GM19240 (cell line): ENCODE data around the gene FAM222A.

Experiments used
- DNase-seq: peaks from one replicate; pipeline ENCODE4 v3.0.0; 2011; ENCODE audit warnings: low spot score; ENCODE audit not compliant: insufficient read length

FAM222A gene

DNA sequence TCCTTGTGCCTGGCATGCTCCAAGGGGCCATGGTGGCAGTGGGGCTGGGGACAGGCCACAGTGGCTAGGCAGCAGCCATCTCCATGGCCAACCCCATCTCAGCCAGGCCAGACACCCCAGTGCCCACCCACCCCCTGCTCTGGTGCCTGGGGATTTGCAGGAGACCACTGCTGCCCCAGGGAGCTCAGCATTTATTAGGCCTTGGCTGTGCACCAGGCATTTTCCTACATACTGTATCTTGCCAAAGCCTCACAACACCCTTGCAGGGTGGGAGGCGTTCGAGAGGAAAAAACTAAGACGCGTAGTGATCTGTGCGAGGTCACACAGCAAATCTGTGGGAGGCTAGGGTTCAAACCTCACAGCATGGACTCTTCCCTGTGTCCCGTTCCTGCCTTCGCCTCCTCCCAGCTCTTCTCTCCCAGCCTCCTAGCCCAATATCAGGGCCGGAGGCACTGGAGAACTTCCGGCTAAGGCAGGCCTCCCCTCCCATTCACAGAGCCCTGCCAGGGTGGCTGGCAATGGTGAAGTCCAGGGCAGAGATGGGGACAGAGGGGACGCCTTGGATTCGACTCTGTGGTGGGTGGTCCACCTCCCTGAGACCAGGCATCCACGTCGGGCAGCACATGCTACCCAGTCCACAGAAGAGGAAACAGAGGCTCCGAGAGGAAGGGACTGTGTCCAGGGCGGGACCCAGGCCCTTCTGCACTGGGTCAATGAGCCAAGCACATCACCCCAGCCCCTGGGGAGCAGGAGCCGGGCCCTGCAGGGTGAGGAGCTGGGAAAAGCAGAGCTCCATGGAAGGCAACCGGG lies 57.4 kb downstream of the FAM222A start:
- DNase-seq, result no peak

DNA sequence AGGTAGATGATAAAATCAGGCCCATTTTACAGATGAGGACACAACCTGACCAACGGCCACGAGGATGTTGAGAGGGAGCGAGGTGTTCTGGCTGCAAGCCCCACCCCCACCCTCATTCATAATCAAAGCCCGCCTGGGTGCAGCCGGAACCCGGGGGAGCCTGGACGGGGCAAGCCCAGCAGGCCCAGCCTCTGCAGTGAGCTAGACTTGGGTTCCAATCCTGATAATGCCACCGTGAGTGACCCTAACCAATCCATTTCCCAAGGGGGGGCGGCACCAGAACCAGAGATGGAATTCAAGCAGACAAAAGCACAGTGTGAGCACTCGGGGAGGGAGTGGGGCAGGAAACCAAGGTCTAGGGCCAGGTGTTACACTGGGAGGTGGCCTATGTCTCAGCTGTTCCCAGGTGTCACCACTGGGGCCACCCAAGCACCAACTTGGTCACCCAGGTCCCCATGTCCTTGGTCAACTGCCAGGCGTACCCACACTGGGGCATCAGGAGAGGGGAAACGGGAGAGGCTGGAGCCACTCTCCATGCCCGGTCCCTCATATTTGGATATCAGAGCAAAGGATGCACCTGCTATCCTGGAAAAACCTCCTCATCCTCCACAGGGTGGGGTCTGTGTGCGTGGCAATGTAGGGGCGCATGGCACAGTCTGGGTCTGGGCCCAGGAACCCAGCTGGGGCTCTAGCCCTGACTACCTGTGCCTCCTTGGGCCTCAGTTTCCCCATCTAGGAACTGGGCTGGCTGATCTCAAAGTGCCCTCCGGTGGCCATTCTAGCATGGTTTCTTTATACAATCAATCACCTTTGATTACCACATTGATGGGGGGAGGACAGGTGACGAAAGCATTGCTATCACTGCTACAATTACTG lies 58.4 kb downstream of the FAM222A start:
- no peak for DNase-seq

DNA sequence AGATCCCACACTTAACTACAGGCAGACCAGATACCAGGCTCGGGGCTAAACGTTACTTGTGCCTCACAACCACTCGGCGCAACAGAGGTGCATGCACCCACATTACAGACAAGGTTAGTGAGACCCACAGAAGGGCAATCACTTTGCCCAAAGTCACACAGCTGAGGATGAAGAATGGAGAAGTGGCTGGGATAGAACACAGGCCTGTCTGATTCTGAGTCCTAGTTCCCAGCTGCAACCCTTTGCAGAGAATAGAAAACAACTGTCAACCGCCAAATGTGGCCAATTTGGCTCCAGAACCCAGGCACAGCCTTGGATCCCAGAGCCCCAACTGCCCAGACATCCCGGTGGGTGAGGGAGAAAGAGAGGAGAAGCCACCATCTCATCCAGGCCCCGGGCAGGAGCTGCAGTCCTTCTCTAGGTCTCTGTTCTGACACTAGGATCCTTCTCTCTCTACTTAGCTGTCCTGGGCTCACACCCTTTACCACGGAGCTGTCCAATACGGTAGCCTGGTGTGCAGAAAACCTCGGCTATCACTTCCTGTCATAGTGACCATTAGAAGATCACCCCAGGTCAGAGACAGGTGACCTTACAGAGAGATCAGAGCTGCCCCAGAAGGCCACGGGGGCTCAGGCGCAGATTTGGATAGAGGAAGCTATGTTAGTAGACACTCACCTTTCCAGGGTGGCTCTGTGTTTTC lies 59.1 kb downstream of the FAM222A start:
- DNase-seq, result no peak

DNA sequence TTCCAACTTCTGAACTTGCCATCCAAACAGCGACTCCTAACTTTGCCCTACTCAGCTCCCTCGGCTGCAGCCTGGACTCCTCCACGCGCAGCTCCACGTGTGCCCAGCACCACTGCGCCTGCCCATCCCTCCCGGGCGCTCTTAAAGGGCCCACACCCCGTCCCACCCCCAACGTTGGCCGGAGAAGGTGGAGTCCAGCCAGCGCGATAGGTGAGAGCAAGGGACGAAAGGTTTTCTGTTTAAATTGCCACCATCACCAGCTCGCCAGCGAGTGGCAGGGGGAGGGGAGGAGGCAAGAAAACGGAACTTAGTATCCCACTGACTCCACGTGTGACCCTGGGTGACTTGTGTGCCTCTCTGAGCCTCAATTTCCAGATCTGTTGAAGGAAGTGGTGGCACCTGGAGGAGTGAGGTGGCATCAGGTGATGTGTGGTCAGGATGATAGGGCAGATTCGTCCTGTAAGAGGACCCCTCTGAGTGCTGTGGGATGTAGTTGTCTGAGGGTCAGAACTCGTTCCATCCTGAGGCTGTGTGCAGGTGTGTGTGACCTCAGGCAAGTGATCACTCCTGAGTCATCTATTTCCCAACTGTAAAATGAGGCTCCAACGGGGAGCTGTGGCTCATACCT lies 59.9 kb downstream of the FAM222A start:
- no peak for DNase-seq

DNA sequence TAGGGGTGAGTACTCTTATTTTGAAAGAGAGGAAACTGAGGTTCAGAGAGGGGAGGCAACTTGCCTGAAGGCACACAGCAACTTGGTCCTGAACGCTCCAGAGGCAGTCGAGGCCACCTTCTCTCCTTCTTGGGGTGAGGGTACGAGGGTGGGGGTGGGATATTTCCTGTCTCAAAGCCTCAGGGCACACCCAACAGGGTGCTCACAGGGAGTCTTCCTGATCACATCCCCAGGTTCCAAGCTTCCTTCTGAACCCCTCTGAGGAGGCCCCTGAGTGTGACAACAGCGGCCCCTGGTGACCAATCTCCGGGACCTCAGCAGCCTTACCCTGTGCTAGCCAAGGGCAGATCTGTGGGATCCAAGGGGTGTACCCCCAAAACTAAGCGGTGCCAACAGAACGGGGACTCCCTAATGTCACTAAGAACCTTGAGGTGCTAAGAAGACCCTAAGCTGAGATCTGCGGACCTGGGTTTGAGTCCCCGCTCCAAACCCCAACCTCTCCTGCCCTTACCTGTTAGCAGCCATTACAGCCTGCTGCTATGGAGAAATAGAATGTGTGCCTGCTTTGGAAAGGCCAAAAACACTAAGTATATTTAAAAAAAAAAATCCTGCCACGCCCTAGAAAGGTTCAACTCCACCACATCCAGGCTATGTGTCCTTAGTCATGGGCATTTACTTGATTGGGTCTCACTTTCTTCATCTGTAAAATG lies 61.7 kb downstream of the FAM222A start:
- peak; percentile 77 for DNase-seq

DNA sequence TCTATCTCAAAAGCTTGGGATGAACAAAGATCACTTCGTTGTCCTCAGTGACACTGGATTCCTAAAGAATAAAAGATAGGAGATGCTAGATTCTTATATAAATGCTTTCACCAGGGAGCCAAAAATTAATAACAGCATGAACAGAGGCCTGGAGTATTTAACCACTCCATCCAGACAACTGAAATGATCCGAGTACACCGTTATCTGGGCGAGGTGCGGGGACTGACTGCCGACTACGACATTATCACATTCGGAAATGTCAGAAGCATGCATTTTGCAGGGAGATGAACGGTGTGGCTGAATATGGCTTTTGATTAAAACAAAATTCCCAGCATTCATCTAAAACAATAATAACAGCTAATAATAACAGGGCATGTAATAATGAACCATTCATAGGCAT lies 63.0 kb downstream of the FAM222A start:
- no peak for DNase-seq

DNA sequence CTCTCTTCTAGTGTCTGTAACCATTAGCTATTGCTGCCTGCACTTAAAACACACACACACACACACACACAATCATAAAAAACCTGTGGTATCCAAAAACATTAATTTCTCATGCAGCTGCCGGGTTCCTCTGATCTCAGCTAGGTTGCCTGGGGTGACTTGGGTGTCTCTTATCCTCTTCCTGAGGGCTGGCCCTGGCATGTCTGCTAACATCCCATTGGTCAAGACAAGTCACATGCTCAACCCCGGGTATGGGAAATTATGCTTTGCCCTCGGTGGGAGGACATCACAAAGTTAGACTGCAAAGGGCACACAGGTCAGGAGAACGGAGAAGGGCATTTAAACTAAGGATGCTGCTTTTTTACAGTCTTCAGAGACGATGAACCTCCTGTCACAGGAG lies 63.9 kb downstream of the FAM222A start:
- peak; percentile 43 for DNase-seq

DNA sequence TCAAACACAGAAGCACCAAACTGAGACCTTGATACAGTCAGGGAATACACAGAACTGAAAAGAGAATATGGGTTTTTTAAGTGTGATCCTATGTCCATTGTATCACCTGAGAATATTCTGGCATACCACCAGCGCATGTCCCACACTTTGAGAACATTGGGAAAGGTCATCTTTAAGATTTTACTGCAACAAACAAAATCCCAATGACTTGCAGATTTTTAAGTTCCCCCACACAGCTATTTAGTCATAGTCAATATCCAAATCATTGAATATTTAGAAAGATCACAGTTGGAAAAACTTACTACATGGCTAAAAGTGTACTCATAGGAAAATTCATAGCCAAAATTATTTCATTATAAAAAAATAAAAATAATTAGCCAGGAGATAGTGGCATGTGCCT lies 65.1 kb downstream of the FAM222A start:
- no peak for DNase-seq

DNA sequence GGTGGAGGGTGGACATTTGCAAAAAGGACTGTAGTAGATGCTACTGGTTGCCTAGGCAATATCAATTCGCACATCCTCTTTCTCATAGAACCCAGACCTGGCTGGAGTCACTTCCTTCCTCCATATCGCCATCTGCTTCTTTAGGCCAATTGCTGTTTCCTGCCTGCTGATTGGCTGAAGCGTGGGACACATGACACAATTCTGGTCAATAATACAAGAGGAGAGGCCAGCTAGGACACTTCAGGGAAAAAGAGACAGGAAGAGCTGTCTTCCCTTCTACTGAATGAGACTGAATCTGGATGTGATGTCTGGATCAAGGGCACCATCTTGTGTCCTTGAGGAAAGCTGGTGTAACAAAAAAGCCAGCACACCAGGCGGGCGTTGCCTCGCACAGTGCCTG lies 65.8 kb downstream of the FAM222A start:
- no peak for DNase-seq

DNA sequence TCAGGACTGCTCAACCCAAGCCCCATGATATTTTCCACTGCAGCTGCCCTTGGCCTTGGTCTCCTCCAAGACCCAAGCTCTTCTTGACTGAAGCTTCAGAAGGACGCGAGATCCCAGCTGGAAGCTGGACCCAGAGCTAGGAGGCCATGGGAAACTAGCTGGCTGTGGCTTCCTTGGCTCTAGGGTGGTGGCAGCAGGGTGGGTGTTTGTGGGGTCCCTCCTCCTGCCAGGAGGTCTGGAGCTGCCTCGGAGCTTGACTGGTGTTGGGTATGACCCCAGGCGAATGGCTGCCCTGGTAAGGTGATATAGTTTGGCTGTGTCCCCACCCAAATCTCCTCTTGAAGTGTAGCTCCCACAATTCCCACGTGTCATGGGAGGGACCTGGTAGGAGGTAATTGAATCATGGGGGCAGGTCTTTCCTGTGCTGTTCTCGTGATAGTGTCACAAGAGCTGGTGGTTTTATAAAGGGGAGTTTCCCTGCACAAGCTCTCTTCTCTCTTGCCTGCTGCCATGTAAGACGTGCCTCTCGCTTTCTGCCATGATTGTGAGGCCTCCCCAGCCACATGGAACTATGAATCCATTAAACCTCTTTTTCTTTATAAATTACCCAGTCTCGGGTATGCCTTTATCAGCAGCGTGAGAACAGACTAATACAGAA lies 68.2 kb downstream of the FAM222A start:
- no peak for DNase-seq

DNA sequence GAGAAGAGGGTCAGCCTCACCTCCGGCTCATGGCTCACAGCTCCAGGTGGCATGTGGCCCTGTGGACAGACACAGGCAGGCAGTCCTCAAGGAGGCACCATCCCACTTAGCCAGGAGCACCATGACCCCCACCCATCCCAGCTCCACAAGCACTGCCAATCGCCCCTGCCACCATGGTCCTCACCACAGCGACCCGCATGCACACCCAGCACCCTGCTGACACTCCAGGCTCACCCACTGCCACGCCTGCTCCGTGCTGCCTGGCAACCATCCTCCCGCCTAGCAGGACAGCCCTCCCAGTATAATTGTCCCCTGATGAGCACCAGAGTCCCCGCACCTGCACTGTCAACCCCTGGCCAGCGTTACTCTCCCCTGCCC lies 68.7 kb downstream of the FAM222A start:
- no peak for DNase-seq

DNA sequence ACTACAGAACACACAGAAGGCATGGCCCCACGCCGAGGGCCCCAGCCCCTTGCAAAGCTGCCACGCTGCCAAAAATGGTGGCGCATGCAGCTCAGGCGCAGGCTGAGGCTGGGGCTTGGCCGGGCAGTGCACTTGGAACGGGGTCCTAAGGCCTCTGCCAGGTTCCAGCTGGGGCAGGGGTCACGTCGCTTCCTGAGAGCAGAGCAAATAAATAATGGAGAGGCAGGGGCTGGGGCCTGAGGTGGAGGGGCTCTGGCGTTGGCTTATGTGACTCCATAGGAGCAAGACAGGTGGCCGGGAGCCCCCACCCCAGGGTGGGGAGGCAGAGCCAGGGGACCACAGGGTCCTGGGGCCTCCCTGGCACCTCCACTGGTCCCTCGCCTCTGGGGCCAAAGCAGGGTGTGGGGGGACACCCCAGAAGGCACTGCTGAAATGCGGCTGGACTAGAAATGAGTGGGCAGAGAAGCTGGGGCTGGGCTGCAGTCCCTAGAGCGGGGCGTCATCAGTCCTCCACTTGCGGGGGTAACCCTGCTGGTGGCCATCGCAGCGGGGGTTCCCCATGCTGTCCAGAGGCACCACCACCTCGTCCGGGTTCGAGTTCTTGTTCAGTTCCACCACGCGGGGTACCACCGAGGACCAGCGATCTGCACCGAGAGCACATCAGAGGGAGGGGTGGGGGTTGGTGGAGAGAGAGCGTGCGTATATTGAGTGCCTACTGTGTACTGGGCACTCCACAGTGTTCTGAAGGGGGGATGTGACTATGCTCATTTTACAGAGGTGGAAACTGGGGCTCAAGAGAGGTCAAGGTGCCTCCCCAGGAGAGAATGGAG lies 69.7 kb downstream of the FAM222A start:
- DNase-seq, result no peak

DNA sequence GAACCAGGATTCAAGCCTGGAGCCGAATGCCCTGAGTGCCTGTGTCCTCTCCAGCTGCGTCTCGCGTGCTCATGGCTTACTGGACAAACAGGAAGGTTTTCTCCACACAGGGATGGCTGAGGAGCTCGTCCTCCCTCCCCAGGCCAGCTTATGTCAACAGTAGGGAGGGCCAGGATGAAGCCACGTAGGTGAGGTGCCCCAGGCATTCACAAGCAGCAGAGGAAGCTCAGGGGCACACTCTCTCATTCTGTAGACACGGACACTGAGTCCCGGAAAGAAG lies 70.3 kb downstream of the FAM222A start:
- DNase-seq, result no peak

DNA sequence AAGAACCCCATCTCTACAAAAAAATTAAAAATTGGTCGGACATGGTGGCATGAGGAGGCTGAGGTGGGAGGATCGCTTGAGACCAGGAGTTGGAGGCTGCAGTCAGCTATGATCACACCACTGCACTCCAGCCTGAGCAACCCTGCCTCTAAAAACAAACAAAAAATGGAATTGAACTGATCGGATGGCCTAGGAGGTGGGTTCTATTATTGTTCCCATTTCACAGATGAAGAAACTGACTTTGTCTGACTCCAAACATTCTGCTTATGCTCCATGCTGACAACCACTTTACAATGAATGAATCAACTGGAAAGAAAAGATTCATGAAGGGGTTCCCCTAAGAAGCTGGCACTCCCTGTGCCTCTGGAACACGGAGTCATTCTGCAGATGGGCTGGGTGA lies 72.2 kb downstream of the FAM222A start:
- DNase-seq, result no peak

DNA sequence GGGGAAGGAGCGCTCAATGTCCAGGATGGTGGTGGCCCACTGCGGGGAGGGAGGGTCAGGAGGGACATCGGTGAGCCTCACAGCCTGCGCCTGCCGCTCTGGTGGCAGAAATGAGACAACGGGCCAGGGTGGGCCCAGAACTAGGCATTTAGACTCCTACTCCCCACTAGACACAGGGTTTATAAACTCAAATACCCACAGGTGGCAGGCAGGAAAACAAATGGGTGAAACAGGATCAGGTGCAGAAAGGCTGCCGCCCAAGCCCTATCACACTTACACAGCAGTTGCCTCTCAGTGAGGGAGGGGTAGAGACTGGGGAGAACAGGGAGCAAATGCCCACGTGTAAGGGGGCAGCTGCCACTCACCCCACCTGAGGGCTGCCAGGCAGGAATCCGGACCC lies 73.2 kb downstream of the FAM222A start:
- DNase-seq, result no peak

DNA sequence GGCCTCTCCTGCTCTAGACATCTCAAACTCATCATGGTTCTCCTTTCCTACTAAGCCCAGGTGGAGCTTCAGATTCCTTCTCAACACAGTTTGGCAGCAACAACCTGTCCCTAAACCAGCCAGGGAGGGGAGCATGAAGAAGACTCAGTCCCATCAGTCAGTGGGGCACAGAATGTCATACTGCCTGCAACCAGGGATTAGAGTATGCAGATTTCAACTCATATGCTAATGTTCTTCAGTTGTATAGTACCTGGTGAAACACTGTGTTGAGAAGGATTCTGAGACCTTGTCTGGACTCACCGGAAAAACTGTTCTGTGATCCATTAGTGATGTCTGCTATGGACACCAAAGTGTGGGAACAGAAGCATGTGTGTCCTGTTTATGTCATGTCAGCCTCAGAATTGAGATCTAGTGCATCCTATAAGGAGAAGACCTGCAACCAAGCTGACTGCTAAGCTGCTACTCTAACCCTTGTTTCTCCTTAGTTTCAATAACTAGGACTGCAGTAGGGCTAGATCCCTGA lies 76.0 kb downstream of the FAM222A start:
- DNase-seq, result no peak

DNA sequence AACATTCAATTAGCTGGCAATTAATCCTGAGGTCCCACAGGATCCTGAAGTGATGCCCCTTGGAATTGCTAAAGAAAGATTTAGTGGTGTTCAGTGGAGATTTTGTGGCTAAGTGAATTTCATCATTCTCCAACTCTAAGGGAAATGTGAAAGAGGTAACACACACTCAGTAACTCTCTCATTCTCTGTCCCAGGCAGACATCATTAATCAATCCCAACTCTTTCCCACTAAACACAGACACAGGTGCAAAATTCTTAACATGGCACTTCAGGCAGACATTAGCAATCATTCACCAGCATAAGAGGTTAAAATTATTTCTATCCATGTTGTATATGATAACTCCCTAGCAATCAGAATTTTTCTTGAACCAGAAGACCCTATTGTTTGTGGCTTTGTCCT lies 79.4 kb downstream of the FAM222A start:
- DNase-seq, result no peak

DNA sequence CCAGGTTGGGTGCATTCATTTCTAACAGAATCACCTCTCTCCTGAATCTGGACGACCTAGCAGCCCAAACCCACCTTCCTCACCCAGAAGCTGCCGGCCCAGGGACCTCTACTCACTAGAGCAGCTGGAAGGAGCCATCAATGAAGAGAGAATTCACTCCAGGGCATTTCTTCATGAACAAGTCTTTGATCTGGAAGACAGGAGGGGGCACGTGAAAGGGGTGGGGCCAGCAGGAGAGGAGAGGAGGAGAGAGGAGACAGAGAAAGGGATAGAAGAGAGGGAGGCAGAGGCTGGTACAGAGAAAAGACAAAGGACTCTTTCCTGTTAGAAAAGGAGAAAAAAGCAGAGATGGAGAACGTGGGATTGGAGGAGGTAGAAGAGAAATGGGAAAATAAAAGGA lies 79.8 kb downstream of the FAM222A start:
- no peak for DNase-seq

DNA sequence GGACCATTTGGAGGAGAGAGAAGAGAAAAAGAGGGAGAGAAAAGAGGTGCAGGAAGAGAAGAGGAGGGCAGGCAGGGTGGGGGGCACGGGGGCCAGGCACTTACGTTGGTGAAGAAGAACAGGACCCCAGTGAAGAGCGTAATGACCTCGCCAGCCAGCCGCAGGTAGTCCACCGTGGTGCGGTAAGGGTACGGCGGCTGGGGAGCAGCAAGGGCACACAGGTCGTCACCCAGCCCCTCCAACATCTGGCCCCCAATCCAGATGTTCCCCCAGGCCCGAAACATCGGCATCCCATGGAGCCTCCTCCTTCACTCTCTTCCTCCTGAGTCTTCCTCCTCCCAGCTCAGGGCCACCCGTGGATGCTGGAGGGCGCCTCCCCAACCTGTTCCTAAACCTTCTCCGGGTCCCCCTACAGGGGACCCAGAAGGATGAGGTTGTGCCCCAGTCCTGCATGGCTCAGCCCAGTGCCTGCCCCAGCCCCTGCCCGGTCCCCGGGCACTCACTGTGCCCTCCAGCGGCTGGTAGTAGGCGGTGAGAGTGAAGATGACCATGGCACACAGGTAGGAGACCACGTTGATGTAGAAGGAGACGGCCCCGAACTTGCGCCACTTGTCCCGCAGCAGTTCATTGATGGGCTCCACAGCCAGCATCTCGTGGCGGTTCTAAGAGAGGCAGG lies 80.3 kb downstream of the FAM222A start:
- no peak for DNase-seq
